RPMI7951 (cell line): Measurements from ENCODE around the gene ATXN1. TPM values are rescaled to one million over a fixed set of nuclear protein-coding genes. Genes with fewer than 3 reads are reported as not detected.
A peak's percentile ranks its signal among the peaks of the same experiment; 100 is the strongest.
"Not testable (repeated sequence)": the region's sequence is repeated elsewhere in the genome, so short reads cannot be mapped to it uniquely, and the experiment has no call there.

Experiments
- DNase-seq: peaks from one replicate; pipeline ENCODE4 v3.0.0-alpha.2; 2012; ENCODE audit warnings: low read depth
- total RNA-seq: library from RNA; depleted of rRNA; stranded (reverse); fragments of >200 nt; shearing (Covaris generic); gene quantifications from 2 replicates; pipeline ENCODE4 v1.2.3, GENCODE V29; 2014

The ATXN1 gene
- total RNA-seq, 1 experiment from 2014 or later = 31.2 TPM

DNA sequence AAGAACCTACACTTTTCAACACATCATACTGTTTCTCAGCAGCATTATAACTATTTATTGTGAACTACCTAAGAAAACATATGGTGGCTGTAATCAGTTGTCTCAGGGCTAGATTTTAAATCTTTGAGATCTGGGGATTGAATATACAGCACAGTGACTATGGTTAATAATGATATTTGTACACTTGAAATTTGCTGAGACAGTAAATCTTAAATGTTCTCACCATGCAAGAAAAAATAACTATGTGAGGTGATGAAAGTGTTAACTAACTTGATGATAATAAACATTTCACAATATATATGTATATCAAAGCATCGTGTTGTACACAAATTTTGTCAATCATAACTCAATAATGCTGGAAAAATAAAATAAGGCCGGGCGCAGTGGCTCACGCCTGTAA is 113.8 kb downstream of the ATXN1 start:
- no peak for DNase-seq

DNA sequence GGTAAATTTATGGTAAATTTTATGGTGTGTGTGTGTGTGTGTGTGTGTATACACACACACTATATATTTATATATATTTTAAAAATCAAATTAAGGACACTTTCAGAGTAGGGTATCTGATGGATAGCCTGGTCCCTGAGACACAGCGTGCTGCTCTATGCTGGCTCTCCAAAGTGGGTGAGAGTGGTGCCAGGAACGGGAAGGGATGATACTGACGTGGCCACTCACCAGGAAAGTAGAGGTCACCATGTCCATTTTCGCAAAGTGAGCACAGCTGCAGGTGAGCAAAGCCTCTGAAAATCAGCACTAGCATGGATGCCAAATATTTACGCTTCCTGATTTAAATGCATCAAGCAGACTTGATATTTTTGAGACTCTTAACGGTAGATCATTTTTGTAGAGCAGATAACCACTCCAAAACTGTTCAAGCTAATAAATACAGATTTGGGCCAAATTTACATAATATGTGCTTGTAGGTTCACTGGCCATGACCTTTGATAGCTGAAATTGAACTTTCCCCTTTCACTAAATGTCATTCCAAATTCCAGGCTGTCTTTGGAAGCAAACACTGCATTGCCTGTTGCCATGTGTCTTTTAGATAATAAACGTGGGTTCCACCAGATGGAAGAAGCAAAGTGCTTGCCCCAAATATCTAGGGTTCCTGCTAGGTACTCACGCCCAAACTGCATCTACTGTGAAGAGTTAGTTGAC is 116.6 kb downstream of the ATXN1 start:
- DNase-seq = no peak

DNA sequence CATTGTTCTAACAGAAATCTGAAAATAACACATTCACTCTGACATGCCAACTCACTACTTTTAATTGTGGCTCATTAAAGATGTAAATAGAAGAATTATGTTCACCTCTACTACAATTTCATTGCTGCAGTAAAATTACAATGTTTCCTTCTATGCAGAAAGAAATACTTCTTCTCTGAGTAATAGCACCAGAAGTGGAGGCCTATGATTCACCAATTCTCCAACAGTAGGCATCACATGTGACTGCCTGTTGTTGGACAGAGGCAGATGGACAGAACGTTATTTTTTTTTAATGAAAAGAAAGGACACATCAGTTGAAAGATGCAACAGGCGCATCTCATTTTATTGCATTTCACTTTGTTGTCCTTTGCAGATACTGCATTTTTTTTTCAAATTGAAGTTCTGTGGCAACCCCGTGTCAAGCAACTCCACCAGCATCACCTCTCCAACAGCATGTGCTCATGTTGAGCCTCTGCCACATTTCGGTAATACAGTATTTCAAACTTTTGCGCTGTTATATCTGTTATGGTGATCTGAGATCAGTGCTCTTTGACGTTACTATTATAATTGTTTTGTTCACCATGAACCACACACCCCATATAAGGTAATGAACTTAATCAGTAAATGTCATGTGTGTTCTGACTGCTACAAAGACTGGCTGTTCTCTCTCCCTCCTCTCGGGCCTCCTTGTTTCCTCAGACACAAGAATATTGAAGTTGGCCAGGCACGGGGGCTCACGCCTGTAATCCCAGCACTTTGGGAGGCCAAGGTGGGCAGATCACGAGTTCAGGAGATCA is 121.4 kb downstream of the ATXN1 start:
- peak; percentile 90 for DNase-seq

DNA sequence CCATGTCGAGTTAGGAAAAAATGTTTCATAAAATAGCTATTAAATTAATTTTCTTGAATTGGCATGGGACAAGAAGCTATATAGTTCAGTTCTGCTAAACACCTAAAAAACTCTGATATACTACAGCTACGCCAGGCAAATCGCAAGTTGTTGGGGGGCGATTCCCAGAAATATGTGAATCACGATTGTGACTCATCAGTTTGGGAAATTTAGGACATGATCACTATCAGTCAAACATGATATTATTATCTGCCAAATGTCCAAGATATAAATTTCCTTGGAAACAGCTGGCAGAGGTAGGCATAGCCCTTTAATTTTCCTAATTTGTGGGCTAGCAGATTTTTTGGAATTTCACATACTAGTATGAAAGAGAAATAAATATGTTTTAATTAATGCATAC is 123.6 kb downstream of the ATXN1 start:
- DNase-seq = peak; percentile 47

DNA sequence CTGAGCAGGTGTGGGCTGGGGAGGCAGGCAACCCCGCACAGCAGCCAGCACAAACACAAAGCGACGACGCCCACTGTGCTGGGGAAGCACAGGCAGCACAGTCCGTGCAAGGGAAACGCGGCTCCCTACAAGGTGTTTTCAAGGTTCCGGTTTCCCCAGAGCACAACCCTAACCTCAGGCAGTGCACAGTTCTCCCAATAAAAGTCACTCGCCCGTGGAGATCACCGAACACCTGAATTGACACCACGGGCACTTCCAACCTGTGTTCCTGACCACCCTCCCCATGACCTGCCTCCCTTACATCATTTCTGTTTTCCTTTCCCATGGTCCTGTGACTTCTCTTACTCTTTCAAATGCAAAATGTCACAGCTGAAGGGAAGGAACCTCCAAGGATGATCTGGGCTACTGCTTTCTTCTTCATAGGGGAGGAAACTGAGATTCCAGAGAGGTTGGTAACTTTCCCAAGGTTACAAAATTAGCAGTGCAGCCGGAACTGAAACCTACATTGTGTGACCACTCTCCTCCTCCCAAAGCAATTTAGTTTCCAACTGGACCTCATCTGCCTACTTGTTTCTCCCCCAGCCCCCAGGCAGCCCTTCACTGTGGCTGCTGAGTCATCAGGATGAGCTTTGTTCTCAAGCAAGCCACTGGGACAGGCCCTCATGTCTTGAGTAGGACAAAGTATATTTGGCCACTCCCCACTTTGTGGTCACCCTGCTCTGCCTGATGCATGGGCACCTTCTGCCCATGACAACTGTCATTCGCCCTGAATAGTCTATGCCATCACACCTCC is 125.3 kb downstream of the ATXN1 start:
- peak; percentile 99 for DNase-seq

DNA sequence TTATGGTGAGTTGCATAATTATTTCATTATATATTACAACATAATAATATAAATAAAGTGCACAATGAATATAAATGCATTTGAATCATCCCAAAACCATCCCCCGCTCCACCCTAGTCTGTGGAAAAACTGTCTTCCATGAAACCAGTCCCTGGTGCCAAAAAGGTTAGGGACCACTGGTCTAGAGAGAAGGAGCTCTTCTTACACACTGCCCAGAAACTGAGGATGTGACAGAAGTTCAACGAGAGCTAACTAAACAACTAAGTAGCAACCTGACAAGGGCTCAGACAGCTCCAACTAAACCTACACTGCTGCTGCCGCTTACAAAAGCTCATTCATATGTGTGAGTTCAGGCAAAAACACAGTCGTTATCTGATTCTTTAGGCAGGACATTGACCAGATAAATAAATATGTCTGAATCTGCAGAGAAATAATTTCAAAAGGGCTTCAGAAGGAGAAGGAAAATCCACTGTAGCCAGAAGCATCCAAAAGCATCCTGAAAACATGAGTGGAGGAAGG is 125.9 kb downstream of the ATXN1 start:
- peak; percentile 17 for DNase-seq

DNA sequence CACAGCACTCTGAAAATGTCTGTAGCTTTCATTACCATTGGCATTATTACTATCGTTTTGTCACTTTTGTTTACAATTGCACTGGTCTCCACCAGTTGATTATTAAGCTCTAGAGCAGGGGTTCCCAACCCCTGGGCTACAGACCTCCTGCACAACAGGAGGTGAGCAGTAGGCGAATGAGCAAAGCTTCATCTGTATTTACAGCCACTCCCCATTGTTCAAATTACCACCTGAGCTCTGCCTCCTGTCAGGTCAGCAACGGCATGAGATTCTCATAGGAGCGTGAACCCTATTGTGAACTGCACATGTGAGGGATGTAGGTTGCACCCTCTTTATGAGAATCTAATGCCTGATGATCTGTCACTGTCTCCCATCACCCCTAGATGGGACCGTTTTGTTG is 126.4 kb downstream of the ATXN1 start:
- DNase-seq = no peak

DNA sequence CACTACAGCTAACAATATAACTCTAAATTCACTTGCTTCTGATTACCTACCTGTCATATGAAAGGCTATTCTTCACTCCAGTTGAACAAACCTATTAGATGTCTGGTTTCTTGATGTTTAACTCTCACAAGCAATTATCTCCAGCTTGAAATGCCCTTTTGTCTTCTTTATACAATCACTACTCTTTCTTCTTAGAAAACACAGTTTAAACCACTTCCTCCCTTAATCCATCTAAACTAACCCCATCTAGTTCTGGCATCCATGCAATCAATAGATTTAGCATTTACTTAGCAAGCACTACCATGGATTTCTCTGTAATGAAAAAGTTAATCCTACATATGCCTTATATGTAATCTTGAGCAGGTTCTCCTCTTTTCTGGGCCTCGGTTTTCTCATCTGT is 127.3 kb downstream of the ATXN1 start:
- no peak for DNase-seq

DNA sequence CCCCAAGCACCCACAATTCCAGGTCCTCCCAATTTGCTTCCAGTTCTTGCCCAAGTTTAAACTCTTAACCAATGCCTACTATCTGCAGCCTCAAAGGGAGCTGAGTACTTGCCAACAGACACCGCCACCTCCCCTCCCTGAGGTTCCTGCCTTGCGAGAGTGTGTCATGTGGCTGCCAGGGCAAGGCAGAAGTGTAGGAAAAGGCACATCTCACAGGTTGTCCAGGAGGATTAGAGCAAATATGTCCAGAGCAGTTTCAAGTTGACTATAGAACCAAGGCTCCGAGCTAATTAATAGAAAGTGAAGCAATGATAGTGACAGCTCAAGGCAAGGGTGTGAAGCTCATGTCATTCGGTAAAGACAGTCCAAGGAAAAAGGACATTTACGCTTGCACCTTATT is 127.8 kb downstream of the ATXN1 start:
- DNase-seq = no peak

DNA sequence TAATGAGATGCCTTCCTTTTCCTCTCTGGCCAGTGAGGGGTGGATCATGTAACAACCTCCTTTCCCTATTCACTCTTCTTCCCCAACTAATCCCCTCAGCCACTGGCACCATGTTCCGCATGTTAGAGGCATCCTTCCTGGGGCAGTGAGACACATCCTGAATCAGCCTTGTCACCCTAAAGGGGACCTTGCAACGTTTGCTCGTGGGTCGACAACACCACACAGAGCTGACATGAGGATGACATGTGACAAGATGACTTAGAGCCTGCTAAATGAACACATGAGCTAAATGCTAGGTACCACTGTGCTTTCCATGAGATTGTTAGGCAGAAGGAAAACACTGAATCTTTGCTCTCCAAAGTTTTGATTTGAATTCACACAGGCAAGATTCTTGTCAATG is 129.2 kb downstream of the ATXN1 start:
- DNase-seq = no peak

DNA sequence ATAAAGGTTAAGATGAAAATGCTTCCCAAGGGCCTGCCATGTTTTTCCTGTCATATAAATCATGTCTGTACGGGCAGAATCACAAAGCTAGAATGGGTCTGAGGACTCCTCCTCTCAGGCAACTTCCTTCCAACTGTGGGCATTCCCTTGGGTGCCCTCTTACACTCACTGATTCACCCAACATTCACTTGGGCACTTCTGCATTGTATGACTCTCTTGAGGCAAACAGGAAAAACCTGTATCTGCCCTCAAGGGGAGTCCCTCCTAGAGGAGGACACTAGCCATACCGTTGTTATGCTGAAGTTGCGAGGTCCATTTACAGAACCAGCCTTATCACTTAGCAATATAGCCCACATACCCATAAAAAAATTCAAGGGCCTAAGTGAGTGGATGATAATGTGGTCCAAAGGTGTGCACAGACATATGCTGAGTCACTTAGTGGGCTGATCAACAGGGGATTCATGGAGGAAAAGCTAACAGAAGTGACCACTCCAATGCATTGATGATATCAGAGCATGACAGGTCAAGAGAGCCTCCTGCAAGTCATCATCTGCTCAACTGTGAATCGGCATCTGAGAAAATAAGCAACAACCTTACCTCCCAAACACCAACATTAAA is 131.1 kb downstream of the ATXN1 start:
- no peak for DNase-seq

DNA sequence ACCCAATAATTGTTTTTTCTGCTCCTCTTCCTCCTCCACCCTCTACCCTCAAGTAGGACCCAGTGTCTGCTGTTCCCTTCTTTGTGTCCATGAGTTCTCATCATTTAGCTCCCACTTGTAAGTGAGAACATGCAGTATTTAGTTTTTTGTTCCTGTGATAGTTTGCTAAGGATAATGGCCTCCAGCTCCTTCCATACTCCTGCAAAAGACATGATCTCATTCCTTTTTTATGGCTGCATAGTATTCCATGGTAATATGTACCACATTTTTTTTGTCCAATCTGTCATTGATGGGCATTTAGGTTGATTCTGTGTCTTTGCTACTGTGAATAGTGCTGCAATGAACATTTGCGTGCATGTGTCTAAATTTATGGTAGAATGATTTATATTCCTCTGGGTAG is 132.7 kb downstream of the ATXN1 start:
- DNase-seq = not testable (repeated sequence)

DNA sequence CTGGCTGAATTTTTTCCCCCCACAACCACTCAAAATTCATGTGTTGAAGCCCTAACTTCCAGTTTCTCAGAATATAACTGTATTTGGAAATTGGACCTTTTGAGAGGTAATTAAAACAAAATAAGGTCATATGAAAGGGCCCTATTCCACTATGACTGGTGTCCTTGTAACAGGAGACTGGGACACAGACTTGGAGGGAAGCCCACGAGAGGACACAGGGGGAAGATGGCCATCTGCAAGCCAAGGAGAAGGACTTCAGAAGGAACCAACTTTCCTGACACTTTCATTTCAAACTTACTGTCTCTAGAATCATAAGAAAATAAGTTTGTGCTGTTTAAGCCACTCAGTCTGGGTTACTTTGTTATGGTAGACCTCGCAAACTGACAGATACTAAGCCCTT is 134.6 kb downstream of the ATXN1 start:
- DNase-seq = no peak

DNA sequence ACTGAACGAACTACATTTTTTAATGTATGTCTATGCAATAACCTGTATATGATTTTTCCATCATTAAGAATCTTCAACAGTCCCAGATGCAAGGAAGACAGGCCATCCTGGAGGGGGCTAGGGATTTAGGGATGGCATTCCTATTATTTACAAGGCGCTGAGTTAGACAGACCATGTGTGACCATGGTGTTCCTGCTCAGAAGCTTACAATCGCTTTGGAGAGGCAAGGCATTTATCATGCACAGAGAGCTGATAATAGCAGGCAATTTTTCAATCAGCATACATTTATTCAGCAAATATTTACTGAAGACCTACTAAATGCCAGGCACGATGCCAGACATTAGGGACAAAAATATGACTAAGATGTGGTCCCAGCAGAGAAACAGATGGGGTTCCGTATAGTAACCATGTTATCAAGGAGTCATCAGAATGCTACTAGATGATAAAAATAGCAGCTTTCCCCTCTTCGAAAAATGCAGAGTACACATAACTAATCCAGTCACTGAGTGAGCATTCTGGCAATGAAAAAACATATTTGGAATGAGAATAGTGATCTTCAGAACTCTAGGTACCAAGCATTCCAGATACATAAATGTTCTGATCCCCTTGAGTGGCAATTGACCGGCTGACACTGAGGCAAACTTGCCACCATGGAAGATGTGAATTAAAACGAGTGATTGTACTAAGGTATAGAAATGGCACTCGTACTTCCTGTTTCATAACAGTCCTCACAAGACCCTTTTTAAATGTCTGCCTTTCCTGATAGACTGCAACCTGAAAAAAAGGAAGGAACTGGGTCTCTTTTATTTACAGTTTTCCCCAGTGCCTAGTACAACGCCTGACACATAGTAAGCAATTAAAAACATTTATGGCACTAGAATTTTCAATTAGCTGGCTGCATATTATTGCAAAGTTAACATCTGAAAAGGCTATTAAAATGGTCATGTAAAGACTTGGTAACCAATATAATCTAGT is 135.7 kb downstream of the ATXN1 start:
- DNase-seq = peak; percentile 67

DNA sequence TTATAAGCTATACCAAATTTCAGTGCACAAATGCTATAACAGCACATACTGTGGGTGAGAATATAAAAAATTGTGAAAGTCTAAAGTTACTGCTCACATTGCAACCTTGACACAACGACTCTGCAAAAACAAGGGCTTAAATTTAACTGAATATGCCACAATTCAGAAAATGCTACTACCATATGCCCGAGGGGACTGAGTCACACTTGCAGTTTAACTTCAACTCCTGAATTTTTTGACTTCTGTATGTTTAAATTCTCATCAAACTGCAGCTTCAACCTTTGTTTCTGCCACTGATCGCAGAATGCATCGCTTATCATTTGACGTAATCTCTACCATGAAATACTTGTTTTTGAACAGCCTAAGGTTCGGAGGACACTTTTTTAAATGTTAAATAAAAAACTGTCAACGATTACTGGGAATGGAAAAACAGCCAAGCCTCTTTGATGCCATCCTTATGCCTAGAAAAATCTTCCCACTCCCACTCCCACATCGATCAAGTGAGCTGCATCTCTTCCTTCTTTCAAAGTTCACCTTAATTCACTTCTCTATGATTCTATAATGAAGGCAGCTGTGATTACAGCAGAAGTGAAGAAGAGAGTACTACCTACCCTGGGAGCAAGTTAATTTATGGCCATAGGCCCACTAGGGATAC is 136.5 kb downstream of the ATXN1 start:
- peak; percentile 86 for DNase-seq

DNA sequence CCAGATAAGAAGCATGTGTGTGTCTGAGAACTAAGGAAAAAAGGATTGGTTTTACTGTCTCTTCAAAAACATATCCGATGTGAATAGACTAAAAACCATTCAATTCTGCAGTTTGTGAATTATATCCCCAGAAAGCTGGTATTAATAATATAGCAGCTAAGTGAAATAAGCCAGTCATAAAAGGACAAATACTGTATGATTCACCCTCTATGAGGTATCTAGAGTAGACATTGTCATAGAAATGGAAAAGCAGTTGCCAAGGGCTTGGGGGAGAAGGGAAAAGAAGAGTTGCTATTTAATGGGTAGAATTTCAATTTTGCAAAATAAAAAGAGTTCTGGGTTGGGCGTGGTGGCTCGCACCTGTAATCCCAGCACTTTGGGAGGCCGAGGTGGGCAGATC is 137.5 kb downstream of the ATXN1 start:
- DNase-seq = peak; percentile 29

DNA sequence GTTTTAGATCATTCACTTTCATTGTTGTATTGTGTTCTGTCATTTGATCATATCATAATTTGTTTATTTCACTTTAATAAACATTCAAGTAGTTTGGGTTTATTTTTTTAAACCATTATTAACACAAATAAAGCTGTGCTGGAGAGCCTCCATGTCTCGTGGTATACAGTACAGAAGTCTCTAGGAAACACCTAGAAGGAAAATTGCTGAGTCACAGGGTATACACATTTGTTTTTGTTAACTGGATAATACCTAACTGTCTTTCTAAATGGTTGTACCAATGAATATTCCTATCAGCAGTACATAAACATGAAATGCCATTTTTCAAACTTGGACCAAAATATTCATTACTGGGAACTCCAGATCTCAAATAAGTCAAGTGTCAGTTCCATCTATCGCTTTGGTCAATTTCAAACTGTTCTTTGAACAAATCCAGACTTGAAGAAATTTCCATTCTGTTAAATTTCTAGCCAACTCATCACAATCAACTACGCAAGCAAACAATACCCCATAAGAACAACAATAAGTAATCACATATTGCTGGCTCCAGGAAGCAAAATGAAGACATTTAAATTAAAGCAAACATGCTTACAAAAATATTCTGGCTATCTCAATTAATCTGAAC is 138.1 kb downstream of the ATXN1 start:
- DNase-seq = peak; percentile 33

DNA sequence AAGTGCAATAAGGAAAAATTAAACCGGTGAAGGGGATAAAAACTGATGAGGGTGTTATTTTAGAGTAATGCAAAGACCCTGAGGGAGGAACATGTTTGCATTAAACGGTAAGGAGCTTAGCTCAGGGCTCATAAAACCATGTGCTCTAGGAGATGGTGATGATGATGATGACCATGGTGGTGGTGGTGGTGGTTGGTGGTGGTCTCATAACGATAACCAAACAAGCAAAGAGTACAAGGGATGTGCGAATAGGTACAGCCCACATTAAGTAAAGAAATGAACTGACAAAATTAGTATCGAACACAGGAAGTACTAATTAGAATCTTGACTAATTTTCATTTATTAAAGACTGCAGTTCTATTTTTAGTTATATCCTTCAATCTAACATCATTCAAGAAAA is 139.1 kb downstream of the ATXN1 start:
- DNase-seq = no peak

DNA sequence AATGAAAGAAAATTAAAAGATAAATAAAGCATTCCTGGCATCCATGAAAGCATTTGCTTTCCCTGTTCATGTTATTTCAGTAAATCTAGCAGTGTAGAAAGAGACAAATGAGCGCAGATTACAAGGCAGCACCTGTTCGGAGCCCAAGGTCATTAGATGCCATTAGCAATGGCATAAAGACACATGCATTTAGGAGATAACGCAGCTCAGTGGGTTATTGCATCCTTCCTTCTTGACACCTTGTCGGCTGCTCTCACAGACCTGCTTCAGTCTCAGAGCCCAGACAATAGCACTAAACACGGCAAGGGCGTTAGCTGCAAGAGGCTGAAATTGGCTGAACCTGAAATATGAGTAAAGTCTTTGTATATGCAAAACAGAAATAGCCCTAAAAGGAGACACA is 140.3 kb downstream of the ATXN1 start:
- no peak for DNase-seq

DNA sequence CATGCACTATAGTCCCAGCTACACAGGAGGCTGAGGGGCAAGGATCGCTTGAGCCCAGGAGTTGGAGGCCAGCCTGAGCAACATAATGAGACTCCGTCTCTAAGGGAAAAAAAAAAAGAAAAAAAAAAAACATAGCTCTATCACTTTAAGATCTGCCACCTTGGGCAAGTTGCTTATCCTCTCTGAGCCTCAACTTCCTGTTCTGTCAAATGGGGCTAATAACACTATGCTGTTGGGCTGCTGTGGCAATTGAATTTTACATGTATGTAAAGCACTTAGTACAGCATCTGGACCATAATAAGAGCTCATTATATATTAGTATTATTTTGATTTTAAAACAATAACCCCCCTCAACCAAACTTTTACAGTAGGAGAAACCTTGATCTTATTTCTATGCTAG is 141.5 kb downstream of the ATXN1 start:
- DNase-seq = no peak
